ENCODE measurements around the gene TLX2. TPM values are rescaled to one million over a fixed set of nuclear protein-coding genes. Genes with fewer than 3 reads are reported as not detected.
A peak's percentile ranks its signal among the peaks of the same experiment; 100 is the strongest.

The TLX2 gene
- total RNA-seq, 1 donor = 0.36 TPM

GRCh38 chr2:74501335-74502071 is 12.7 kb upstream of the TLX2 start:
- H4K20me1 ChIP-seq (ENCODE audit: insufficient read depth, low read length) = no peaks in the 10 kb centered on the region
- H3K36me3 ChIP-seq (ENCODE audit: insufficient read depth, low read length) = peaks cover 14% of the 10 kb centered on the region
- no peak overlapping the region for H2AFZ ChIP-seq (ENCODE audit: low read length)
- no peak overlapping the region for H3K27ac ChIP-seq (ENCODE audit: low read depth, low read length)
- H3K27me3 ChIP-seq (ENCODE audit: insufficient read depth, low read length) = no peaks in the 10 kb centered on the region
- peak; percentile 83 for DNase-seq (ENCODE audit: insufficient read length, low spot score, missing footprints)
- TF ChIP-seq, protein P1, sequence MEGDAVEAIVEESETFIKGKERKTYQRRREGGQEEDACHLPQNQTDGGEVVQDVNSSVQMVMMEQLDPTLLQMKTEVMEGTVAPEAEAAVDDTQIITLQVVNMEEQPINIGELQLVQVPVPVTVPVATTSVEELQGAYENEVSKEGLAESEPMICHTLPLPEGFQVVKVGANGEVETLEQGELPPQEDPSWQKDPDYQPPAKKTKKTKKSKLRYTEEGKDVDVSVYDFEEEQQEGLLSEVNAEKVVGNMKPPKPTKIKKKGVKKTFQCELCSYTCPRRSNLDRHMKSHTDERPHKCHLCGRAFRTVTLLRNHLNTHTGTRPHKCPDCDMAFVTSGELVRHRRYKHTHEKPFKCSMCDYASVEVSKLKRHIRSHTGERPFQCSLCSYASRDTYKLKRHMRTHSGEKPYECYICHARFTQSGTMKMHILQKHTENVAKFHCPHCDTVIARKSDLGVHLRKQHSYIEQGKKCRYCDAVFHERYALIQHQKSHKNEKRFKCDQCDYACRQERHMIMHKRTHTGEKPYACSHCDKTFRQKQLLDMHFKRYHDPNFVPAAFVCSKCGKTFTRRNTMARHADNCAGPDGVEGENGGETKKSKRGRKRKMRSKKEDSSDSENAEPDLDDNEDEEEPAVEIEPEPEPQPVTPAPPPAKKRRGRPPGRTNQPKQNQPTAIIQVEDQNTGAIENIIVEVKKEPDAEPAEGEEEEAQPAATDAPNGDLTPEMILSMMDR (IDR thresholded peaks at IDR 0.05; ENCODE audit: extremely low read depth, low read depth, low read length) = no peak
- H3K4me2 ChIP-seq (ENCODE audit: insufficient read depth, low read length) = no peak overlapping the region
- H3K9me3 ChIP-seq (ENCODE audit: low read depth, low read length) = no peaks in the 10 kb centered on the region
- no peak overlapping the region for H3K4me3 ChIP-seq (ENCODE audit: insufficient read depth, low read length)
- peaks cover 44% of the 10 kb centered on the region for H3K4me1 ChIP-seq (ENCODE audit: insufficient read depth, low read length)
- peaks cover 34% of the 10 kb centered on the region for H3K79me2 ChIP-seq (ENCODE audit: insufficient read depth, low read length)

GRCh38 chr2:74502147-74502719 is 12.0 kb upstream of the TLX2 start:
- H2AFZ ChIP-seq (ENCODE audit: low read length) = no peak overlapping the region
- no peaks in the 10 kb centered on the region for H3K9me3 ChIP-seq (ENCODE audit: low read depth, low read length)
- peak overlapping the region; percentile 80 for H3K4me3 ChIP-seq (ENCODE audit: insufficient read depth, low read length)
- no peaks in the 10 kb centered on the region for H3K27me3 ChIP-seq (ENCODE audit: insufficient read depth, low read length)
- peaks cover 41% of the 10 kb centered on the region for H3K79me2 ChIP-seq (ENCODE audit: insufficient read depth, low read length)
- DNase-seq (ENCODE audit: insufficient read length, low spot score, missing footprints) = peak; percentile 74
- no peaks in the 10 kb centered on the region for H4K20me1 ChIP-seq (ENCODE audit: insufficient read depth, low read length)
- H3K4me2 ChIP-seq (ENCODE audit: insufficient read depth, low read length) = peak overlapping the region; percentile 91
- H3K36me3 ChIP-seq (ENCODE audit: insufficient read depth, low read length) = peaks cover 14% of the 10 kb centered on the region
- TF ChIP-seq, protein P1 (IDR thresholded peaks at IDR 0.05; ENCODE audit: extremely low read depth, low read depth, low read length) = no peak
- H3K27ac ChIP-seq (ENCODE audit: low read depth, low read length) = no peak overlapping the region
- peaks cover 50% of the 10 kb centered on the region for H3K4me1 ChIP-seq (ENCODE audit: insufficient read depth, low read length)

GRCh38 chr2:74502720-74503505 is 11.3 kb upstream of the TLX2 start:
- no peaks in the 10 kb centered on the region for H3K27me3 ChIP-seq (ENCODE audit: insufficient read depth, low read length)
- H3K4me3 ChIP-seq (ENCODE audit: insufficient read depth, low read length) = peak overlapping the region; percentile 80
- TF ChIP-seq, protein P1 (IDR thresholded peaks at IDR 0.05; ENCODE audit: extremely low read depth, low read depth, low read length) = peak; percentile 16
- peak overlapping the region; percentile 91 for H3K4me2 ChIP-seq (ENCODE audit: insufficient read depth, low read length)
- peak overlapping the region; percentile 81 for H3K27ac ChIP-seq (ENCODE audit: low read depth, low read length)
- peaks cover 14% of the 10 kb centered on the region for H3K36me3 ChIP-seq (ENCODE audit: insufficient read depth, low read length)
- DNase-seq (ENCODE audit: insufficient read length, low spot score, missing footprints) = peak; percentile 99
- H2AFZ ChIP-seq (ENCODE audit: low read length) = peak overlapping the region; percentile 82
- H4K20me1 ChIP-seq (ENCODE audit: insufficient read depth, low read length) = no peaks in the 10 kb centered on the region
- peaks cover 41% of the 10 kb centered on the region for H3K79me2 ChIP-seq (ENCODE audit: insufficient read depth, low read length)
- peaks cover 53% of the 10 kb centered on the region for H3K4me1 ChIP-seq (ENCODE audit: insufficient read depth, low read length)
- no peaks in the 10 kb centered on the region for H3K9me3 ChIP-seq (ENCODE audit: low read depth, low read length)

Data from osteoblast (primary cell).